Keratinocyte (primary cell): Measurements from ENCODE around the gene NLRP5. TPM values are rescaled to one million over a fixed set of nuclear protein-coding genes. Genes with fewer than 3 reads are reported as not detected.
"Not testable (repeated sequence)": the region's sequence is repeated elsewhere in the genome, so short reads cannot be mapped to it uniquely, and the experiment has no call there.

Experiments
- DNase-seq: peaks from one replicate; pipeline ENCODE4 v3.0.0-alpha.2; 2011; ENCODE audit warnings: low read depth, missing footprints, low spot score
- FAIRE-seq: peaks from 2 replicates; lab custom pipeline; 2011; peaks lifted over from hg19 to GRCh38; lab: Jason Lieb, UNC
- H2AFZ ChIP-seq: 2 replicates; pipeline ENCODE4 v1.6.0; 2012; ENCODE audit warnings: low read length, control low read depth, inconsistent platforms; ENCODE audit not compliant: control insufficient read depth
- H3K27ac ChIP-seq: 2 replicates; pipeline ENCODE4 v1.5.1; 2011; ENCODE audit warnings: low read length; ENCODE audit not compliant: control insufficient read depth, insufficient read depth
- H3K27me3 ChIP-seq: 3 replicates; pipeline ENCODE4 v1.6.0; 2011; ENCODE audit warnings: low read length; ENCODE audit not compliant: control insufficient read depth, insufficient read depth; ENCODE audit errors: extremely low read depth
- H3K36me3 ChIP-seq, 2 experiments: 2 replicates in 1 of 2; 3 replicates in 1 of 2; pipeline ENCODE4 v1.5.1; 2011; ENCODE audit warnings: low read length in 2 of 2, mild to moderate bottlenecking in 1 of 2; ENCODE audit not compliant: control insufficient read depth in 2 of 2, insufficient read depth in 2 of 2; ENCODE audit errors: extremely low read depth in 1 of 2
- H3K4me1 ChIP-seq: 3 replicates; pipeline ENCODE4 v1.5.1; 2011; ENCODE audit warnings: low read length; ENCODE audit not compliant: control insufficient read depth, insufficient read depth; ENCODE audit errors: extremely low read depth
- H3K4me2 ChIP-seq: 3 replicates; pipeline ENCODE4 v1.6.0; 2011; ENCODE audit warnings: low read depth, low read length; ENCODE audit not compliant: control insufficient read depth, insufficient read depth; ENCODE audit errors: extremely low read depth
- H3K4me3 ChIP-seq, 3 experiments: fragments of 200-600 bp in 1 of 3; sonication (generic) in 1 of 3; 2 replicates in 2 of 3; 3 replicates in 1 of 3; pipeline ENCODE4 v1.5.1; 2011 to 2016; ENCODE audit warnings: low read length in 3 of 3, mild to moderate bottlenecking in 3 of 3, control low read depth in 2 of 3, inconsistent platforms in 1 of 3, low read depth in 1 of 3, mixed read lengths in 1 of 3, mixed run types in 1 of 3, moderate library complexity in 1 of 3; ENCODE audit not compliant: control insufficient read depth in 2 of 3, insufficient read depth in 2 of 3; ENCODE audit errors: extremely low read depth in 1 of 3
- H3K79me2 ChIP-seq: 2 replicates; pipeline ENCODE4 v1.6.0; 2012; ENCODE audit warnings: low read length; ENCODE audit not compliant: control insufficient read depth, insufficient read depth
- H3K9ac ChIP-seq: 3 replicates; pipeline ENCODE4 v1.6.0; 2011; ENCODE audit warnings: low read length; ENCODE audit not compliant: control insufficient read depth, insufficient read depth; ENCODE audit errors: extremely low read depth
- H3K9me1 ChIP-seq: 3 replicates; pipeline ENCODE4 v1.6.0; 2011; ENCODE audit warnings: low read length; ENCODE audit not compliant: control insufficient read depth, insufficient read depth; ENCODE audit errors: extremely low read depth
- H3K9me3 ChIP-seq: 2 replicates; pipeline ENCODE4 v1.5.1; 2012; ENCODE audit warnings: low read depth, low read length; ENCODE audit not compliant: control insufficient read depth
- H4K20me1 ChIP-seq: 3 replicates; pipeline ENCODE4 v1.6.0; 2011; ENCODE audit warnings: low read length; ENCODE audit not compliant: control insufficient read depth, insufficient read depth; ENCODE audit errors: extremely low read depth
- EZH2 ChIP-seq: IDR thresholded peaks from one replicate; pipeline ENCODE4 v1.6.1; 2012; ENCODE audit warnings: inconsistent platforms, mild to moderate bottlenecking, low read length, moderate library complexity
- dilution Hi-C: fragments of 300-500 bp; cut with MboI; formaldehyde crosslinking; loops from one replicate; pipeline ENCODE4 v1.7.0; 2020; ENCODE audit warnings: low sequenced_read_pairs; ENCODE audit not compliant: extremely low pct_ligation_motif_present
- polyA plus RNA-seq, 5 experiments: library from polyadenylated mRNA; depleted of rRNA in 3 of 5; stranded (reverse) in 3 of 5; stranded (forward) in 1 of 5; unstranded in 1 of 5; fragments of >200 nt; gene quantifications; 1 replicate in 1 of 5; 2 replicates in 3 of 5; 3 replicates in 1 of 5; pipeline versions ENCODE4 v1.2.1 to v1.2.3, GENCODE V29; 2011 to 2012; ENCODE audit warnings: missing spikeins in 2 of 5, low read depth in 1 of 5, low replicate concordance in 1 of 5
- TF ChIP-seq, protein P1 (sequence below), 3 experiments: IDR thresholded peaks in 1 of 3; conservative IDR thresholded peaks in 1 of 3; optimal IDR thresholded peaks in 1 of 3; 2 replicates in 2 of 3; 3 replicates in 1 of 3; pipeline versions ENCODE3 to v1.5.1; 2011; ENCODE audit warnings: low read length in 3 of 3, mild to moderate bottlenecking in 3 of 3, moderate library complexity in 2 of 3, control low read depth in 1 of 3, inconsistent platforms in 1 of 3; ENCODE audit not compliant: insufficient read depth in 2 of 3; ENCODE audit errors: extremely low read depth in 1 of 3

The NLRP5 gene
- polyA plus RNA-seq, 1 donor (not counting 4 experiments of a cell fraction or from before 2014, with no cell fraction given), result not detected

DNA sequence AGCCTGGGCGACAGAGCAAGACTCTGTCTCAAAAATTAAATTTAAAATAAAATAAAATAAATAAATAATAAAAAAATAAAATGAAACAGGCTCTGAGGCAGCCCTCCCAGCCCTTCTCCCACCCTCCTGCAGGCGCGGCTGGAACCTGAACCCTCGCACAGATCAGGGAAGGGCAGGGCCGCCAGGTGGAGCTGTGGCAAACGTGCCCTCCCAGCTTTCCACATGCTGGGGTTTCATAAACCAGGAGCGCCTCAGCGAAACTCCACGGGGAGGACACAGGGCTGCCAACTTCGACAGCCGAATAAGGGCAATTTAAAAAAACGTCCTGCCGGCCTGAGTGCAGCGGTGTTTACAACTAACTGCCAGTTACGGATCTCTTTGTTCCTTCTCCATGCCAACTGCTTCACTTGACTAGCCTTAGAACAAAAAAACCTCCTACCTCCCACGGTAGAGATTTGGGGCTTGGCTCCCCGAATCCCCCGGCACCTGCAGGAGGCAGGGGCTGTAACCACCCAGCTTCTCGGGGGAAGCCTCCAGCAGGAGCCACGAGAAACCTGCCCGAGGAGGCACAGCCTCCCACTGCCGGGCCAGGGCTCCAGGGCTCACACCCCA is 118.6 kb downstream of the NLRP5 start:
- no peaks in the 10 kb centered on the region for H3K9me3 ChIP-seq
- peak overlapping the region; percentile 36 for H3K27ac ChIP-seq
- peaks cover 28% of the 10 kb centered on the region for H4K20me1 ChIP-seq
- H3K27me3 ChIP-seq, result no peaks in the 10 kb centered on the region
- no peak for TF ChIP-seq EZH2
- TF ChIP-seq, protein P1, sequence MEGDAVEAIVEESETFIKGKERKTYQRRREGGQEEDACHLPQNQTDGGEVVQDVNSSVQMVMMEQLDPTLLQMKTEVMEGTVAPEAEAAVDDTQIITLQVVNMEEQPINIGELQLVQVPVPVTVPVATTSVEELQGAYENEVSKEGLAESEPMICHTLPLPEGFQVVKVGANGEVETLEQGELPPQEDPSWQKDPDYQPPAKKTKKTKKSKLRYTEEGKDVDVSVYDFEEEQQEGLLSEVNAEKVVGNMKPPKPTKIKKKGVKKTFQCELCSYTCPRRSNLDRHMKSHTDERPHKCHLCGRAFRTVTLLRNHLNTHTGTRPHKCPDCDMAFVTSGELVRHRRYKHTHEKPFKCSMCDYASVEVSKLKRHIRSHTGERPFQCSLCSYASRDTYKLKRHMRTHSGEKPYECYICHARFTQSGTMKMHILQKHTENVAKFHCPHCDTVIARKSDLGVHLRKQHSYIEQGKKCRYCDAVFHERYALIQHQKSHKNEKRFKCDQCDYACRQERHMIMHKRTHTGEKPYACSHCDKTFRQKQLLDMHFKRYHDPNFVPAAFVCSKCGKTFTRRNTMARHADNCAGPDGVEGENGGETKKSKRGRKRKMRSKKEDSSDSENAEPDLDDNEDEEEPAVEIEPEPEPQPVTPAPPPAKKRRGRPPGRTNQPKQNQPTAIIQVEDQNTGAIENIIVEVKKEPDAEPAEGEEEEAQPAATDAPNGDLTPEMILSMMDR (optimal IDR thresholded peaks at IDR 0.05 in 1 of 3, IDR thresholded peaks at IDR 0.05 in 1 of 3, conservative IDR thresholded peaks at IDR 0.05 in 1 of 3; ENCODE audit: extremely low read depth in 1 of 3, insufficient read depth in 2 of 3, low read length in 3 of 3), result peak; percentile 58 to 87 (median 86)
- H3K9ac ChIP-seq, result no peak overlapping the region
- peaks cover 15% of the 10 kb centered on the region for H3K4me1 ChIP-seq
- peak overlapping the region; percentile 16 for H3K4me2 ChIP-seq
- no peak overlapping the region for H3K4me3 ChIP-seq
- no peak overlapping the region for H2AFZ ChIP-seq
- peaks cover 12 to 14% of the 10 kb centered on the region in 2 experiments for H3K36me3 ChIP-seq
- peaks cover 80% of the 10 kb centered on the region for H3K79me2 ChIP-seq
- H3K9me1 ChIP-seq, result no peaks in the 10 kb centered on the region
- dilution Hi-C loops, result no loop called here
- FAIRE-seq, result no peak
- no peak for DNase-seq

DNA sequence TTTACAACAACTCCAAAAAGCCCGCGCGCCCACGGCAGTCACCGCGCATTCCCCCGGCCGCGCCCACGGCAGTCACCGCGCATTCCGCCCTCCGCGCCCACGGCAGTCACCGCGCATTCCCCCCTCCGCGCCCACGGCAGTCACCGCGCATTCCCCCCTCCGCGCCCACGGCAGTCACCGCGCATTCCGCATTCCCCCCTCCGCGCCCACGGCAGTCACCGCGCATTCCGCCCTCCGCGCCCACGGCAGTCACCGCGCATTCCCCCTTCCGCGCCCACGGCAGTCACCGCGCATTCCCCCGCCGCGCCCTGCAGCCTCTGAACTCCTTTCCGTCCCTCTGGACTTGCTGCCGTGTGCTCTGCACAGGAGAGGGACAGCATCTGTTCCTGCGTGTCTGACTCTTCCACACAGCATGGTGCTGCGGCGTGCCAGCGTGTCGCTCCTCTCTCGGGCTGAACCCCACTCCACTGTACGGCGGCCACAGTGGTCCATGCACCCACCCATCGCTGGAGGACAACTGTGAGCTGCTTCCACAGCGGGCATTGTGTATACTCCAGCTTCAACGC is 119.3 kb downstream of the NLRP5 start:
- H2AFZ ChIP-seq, H3K9me3 ChIP-seq, FAIRE-seq, H3K9me1 ChIP-seq, H3K9ac ChIP-seq, H3K27ac ChIP-seq, DNase-seq, dilution Hi-C loops, H3K27me3 ChIP-seq, H3K4me3 ChIP-seq, H3K4me2 ChIP-seq: not testable (repeated sequence)
- peaks cover 15% of the 10 kb centered on the region for H3K4me1 ChIP-seq
- H3K79me2 ChIP-seq, result peaks cover 80% of the 10 kb centered on the region
- H3K36me3 ChIP-seq, result peaks cover 12 to 13% of the 10 kb centered on the region in 2 experiments
- peaks cover 28% of the 10 kb centered on the region for H4K20me1 ChIP-seq
